NCI-H2171 (cell line): ENCODE measurements around the gene KRT23.
"Not testable (repeated sequence)": the region's sequence is repeated elsewhere in the genome, so short reads cannot be mapped to it uniquely, and the experiment has no call there.

Experiments used
- DNase-seq: peaks from one replicate; lab custom pipeline; 2025; lab: John Stamatoyannopoulos, UW

The KRT23 gene

DNA sequence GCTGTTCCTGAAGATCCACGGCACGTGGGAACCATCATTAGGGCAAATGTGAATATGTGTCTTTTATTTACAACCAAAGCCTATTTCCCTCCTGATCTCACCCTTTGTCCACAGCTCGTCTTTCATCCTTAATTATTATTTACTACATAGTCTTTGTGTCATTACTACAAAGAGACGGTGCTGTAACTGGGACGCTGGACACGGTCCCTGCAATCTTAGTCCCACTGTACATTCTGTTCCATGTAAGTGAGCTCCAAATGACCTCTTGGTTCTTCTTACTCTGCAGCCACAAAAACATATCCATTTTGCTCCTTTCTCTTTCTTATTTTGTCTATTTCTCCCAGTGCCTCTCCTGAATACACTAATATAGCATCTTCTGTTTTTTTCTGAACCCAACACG, 12.7 kb upstream of the KRT23 start:
- DNase-seq, result no peak

DNA sequence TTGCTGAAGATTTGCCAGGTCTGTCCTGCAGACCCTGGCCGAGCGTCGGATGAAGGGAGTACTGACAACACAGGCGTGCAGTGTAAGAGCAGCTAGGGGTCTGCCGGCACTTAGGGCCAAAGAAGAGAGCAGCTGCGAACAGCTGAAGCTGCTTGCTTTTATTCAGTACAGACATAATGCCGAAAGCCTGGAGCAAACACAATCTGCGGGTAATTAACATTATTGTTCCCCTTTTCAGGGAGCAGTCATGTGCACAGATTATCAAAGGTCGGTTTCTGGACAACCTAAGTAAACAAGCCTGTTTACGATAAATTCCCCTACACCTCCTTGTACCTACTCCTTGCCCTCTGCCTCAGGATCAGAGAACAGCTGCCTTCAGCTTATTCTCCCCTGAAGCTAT, 12.0 kb upstream of the KRT23 start:
- DNase-seq, result no peak

DNA sequence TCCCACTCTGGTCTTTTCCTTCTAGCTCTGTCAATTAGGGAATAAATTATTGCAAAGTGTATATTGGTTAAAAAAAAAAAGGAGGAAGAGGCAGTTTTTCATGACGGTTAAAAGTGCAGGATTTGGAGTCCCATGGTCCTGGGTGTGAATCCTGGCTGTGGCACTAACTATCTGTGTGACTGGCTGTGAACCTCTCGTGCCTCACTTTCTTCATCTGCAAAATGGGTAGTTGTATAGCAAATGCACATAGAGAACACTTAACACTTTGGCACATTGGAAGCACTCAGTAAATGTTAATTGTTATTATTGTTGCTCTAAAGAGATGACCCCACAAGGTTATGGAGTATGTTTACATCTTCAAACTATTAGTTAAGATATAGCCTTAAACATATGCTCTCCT, 10.5 kb upstream of the KRT23 start:
- no peak for DNase-seq

DNA sequence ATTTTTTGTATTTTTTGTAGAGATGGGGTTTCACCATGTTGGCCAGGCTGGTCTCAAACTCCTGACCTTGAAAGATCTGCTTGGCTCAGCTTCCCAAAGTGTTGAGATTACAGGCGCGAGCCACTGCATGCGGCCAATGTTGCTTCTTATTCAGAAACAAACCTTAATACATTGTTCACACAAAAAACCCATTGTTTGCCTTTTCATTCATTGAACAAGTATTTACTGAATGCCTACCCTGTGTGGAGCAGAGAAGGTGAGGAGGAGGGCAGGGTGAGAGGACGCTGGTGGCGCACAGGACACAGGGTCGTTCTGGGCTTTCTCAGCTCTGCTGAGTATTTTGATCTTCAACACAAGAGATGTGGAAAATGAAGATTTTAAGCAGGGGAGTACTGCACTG, 8.0 kb upstream of the KRT23 start:
- DNase-seq, result no peak

DNA sequence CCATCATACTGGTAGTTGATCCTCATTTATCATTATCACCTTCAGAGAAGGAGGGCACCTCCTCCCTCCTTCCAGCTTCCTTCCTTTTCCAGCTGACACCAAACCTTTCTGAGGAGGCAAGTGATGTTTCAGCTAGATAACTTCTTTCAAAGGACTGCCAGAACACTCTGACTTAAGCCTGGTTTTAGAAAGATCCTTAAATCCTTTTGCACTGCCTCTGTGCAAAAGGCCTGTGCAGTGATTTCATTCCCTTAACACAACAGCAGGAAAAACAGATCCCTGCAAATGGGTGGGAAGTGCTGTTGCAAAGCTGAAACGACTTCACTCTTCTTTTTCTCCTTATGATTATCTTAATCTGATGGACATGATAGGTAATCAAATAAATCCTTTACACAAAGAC, 7.1 kb upstream of the KRT23 start:
- DNase-seq, result no peak

DNA sequence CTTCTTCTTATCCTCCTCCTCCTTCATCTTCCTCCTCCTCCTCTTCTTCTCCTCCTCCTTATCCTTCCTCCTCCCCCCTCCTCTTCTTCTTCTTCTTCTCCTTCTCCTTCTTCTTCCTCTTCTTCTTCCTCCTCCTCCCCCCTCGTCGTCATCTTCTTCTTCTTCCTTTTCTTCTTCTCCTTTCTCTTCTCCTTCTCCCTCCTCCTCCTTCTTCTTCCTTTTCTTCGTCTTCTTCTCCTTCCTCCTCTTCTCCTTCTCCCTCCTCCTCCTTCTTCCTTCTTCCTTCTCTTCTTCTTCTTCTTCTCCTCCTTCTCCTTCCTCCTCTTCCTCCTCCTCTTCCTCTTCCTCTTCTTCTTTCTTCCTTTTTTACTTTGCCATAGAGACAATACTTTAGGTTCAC, 5.1 kb upstream of the KRT23 start:
- DNase-seq, result no peak

DNA sequence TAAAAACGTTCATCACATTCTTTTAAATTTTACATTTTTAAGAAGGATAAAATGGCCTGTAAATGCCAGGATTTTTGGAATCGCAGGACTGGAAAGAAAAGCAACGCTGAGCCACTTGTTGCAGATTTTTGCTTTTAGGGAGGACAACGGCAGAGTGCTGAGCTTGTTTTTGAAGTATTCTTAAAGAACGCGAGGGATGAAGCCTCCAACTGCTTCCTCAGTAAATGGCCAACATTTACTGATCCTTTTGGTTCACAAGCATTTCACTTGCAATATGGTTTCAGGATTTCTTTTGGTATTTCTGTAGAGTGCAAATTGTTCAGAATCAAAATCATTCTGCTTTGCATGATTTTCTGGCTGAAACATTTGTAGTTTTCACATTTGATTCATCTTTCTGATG, 2.8 kb upstream of the KRT23 start:
- no peak for DNase-seq

DNA sequence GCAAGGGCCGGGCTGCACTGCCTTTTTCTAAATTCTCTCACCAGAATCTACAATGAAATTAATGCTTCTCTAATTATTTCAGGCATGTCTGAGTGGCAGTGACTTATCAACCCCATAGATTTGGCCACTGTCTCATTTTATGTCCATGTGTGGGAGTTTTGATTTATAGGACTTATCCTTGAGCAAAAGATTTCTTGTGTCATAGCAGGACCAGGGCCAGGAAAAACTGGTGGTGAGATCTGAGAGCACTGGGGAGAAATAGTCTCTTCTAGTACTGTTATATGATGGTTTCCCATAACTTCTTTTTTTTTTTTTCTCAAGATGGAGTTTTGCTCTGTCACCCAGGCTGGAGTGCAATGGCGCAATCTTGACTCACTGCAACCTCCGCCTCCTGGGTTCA, 1.5 kb upstream of the KRT23 start:
- no peak for DNase-seq

DNA sequence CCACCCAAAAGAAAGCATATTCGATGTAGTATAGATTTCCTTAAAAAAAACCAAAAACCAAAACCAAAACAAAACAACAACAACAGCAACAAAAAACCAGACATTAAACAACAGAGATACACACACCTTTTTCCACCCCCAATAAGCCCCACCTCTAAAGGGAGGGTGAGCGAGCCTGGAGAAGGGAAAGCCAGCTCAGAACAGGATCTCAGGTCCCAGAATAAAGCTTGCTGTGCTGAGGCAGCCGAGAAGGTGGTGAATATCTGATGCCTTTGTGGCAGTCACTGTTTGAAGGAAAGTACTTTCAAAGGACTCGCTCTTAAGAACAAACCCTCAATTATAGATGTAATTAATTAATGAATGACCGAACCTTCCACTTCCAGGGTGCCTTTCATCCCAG, 470 bp downstream of the KRT23 start:
- no peak for DNase-seq

DNA sequence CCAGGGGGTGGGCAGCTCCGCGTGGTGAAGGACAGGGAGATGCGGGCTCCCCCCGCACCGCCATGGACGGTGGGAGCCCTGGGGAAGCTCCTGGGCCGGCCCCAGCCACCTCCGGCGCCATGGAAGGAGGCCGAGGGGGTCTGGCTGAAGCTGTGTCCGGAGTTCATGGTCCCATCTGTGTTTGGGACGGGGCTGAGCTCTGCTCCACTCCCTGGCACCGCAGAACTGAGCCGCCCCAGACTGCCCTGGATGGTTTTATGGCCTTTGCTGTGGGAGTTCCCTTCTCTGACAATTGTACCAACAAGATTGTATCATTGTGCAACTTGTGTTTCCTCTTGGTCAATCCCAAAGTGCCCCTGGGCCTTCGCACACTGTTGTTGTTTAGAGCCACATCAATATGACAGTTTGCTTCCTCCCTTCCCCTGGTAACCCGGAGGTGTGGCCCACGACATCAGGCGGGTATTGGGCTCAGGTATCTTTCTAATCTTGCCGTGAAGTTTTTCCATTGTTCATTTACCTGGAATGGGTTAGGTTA, 942 bp downstream of the KRT23 start:
- DNase-seq, result no peak

DNA sequence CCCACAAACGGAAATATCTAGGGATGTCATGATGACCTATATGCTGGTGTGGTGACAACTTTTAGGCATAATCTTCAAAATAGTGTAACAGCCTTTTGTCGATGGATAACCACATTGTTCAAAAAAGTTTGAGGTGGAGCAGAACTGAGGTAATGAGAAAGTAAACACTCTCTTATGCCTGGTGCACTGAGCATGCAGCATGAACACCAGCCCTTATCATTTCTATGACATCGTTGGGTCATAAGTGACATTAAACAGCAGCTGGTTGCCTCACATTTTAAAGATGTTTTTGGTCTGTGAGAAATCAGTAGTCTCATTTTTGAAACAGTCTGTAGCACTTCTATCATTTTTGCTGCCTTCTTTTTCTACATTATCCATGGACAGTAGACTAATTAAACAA, 1.8 kb downstream of the KRT23 start:
- DNase-seq, result no peak

DNA sequence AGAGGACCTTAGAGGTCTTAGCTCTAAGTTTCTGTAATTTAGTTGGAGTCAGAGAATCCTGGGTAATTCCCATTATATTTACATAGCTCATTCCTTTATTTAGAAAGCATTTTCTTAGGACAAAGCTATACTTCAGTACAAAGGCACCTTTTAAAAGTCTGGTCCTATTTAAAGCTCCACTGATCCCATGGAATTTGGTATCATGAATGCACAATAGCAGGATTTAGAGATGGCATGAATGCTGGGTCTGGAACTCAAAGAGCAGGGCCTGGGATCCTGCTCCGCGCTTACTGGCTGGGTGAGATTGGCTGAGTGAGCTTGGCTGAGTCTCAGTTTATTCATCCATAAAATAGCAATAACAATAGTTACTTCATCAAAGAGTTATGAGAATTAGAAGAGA, 4.8 kb downstream of the KRT23 start:
- DNase-seq, result no peak

DNA sequence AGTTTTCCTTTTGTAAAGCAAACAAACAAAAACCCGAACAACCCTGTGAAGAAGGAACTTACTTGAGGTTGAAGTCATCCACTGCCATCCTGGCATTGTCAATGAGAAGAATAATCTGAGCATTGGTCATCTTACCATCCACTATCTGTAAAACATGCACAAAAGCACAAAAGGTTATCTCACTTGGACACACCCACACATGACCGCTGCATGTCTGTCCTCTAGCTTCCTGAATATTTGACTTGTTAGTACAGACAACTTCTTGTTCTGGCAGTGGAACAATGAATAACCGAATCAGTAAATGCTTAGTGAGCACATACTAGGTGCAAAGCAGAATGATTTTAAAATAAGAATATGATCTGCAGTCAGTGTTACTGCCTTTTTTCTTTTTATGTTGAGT, 6.1 kb downstream of the KRT23 start:
- no peak for DNase-seq

DNA sequence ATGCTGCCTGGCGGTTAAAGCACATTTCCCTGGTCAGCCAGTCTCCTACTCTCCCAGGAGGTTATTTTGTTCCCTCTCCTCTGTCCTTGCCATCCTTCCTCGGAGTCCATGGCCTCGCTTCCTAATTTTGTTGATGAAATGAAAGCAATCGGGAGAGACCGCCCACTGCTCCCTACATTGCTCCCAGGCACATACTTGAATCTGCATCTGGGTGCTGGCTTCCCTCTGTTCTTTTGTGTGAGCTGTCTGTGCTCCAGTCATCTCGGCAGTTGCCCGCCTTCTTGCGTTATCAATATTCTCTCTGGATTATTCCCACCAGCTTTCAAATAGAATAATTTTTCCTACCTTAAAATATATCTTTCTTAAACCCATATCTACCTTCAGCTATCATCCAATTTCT, 11.1 kb downstream of the KRT23 start:
- DNase-seq, result no peak

DNA sequence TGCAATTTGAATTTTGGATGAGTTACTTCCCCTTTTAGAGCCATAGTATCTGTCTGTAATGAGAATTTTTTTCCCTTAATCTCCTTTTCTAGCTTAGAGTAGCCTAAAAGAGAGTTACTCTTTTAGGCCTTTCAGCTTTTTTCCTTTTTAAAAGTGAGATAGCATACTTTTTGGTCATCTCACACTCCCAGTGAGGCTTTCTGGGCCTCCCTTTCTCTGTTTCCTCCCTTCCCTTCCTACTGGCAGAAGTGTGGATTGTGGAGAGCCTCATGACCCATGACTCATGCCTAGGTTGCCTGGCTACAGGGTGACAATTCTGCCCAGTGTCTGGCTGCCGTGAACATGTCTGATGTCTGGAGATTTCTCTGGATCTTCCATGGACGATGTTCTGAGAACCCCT, 15.2 kb downstream of the KRT23 start:
- DNase-seq, result no peak

DNA sequence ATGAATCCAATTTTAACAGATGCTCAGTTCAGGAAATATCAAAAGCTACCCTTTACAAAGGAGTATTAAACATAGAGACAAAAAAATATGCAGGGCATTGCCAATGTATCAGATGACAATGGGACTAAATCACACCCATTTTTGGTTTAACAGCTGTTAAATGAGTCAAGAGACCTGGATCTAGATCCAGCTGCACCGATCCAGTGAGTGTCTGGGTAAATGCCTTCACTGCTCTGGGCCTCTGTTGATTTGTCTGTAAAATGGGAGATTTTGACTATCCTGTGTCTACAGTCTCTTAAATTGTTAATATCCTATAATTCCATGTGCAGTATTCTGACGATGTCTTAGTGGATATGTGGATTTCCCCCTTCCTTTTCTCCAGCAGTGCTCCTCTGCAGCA, 16.4 kb downstream of the KRT23 start:
- no peak for DNase-seq

DNA sequence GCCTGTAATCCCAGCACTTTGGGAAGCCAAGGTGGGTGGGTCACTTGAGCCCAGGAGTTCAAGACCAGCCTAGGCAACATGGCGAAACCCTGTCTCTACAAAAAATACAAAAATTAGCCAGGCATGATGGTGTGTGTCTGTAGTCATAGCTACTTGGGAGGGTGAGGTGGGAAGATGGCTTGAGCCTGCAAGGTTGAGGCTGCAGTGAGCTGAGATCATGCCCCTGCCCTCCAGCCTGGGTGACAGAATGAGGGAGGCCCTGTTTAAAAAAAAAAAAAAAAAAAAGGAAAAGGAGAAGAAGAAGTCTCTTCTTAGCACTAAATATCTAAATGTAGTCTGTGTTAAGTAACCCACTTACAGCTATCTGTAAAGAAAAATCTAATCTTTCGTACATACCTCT, 20.3 kb downstream of the KRT23 start:
- DNase-seq, result not testable (repeated sequence)

DNA sequence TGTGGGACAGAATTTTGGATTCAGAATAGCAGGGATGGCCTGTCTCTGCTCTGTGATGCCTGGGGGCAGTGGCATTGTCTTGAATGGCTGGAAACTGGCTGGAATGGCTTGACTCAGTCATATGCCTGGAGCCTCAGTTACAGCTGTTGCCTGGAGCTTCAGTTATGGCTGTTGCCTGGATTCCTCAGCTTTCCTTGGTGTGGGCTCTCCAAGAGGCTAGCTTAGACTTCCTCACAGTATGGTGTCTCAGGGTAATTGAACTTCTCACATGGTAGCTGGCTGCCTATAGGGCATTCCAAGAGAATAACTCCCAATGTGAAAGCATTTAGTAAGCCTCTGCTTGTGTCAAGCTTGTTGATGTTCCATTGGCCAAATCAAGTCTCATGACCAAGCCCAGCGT, 21.1 kb downstream of the KRT23 start:
- DNase-seq, result no peak

DNA sequence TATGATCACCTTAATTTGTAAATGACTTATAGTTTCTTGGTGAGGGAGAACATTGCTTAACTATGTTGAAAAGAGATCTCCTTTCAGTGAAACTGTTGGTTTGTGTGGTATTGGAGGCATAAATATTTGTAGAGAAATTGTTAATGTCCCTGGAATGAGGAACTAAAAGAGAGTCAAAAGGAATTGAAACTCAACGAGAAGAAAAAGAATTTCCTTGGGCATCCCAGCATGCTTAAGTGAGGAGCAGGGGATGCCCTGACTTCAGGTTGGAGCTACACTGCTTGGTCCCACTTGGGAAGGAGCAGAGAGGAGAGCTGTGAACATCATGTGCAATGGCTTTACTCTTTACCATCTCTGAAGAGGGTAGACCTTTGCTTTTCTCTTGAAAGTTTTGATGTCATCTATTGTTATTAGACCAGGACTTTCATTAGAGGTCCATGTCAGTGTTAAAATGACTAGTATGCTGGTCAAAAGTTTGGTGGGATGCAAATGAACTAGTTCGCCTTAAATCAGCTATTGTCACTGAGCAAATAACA, 21.7 kb downstream of the KRT23 start:
- no peak for DNase-seq

DNA sequence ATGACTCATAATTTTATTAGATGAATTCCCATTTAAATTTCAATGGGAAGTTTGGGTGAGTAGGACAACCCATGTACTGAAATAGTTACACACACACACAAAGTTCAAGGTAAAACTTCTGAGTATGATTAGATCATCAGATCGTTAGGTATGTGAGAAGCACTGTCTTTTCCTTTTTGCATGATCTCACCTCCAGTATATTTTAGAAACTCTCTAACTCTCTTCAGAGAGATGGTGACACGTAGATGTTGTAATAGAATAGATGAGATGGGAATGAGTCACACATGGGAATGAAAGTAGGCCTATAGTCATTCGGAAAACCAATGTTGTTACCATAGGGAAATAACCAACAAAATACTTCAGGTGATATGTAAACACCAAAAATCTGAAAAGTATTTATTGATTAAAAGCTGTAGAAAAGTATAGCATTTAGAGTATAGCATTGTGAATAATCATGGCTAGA, 22.2 kb downstream of the KRT23 start:
- DNase-seq, result no peak

DNA sequence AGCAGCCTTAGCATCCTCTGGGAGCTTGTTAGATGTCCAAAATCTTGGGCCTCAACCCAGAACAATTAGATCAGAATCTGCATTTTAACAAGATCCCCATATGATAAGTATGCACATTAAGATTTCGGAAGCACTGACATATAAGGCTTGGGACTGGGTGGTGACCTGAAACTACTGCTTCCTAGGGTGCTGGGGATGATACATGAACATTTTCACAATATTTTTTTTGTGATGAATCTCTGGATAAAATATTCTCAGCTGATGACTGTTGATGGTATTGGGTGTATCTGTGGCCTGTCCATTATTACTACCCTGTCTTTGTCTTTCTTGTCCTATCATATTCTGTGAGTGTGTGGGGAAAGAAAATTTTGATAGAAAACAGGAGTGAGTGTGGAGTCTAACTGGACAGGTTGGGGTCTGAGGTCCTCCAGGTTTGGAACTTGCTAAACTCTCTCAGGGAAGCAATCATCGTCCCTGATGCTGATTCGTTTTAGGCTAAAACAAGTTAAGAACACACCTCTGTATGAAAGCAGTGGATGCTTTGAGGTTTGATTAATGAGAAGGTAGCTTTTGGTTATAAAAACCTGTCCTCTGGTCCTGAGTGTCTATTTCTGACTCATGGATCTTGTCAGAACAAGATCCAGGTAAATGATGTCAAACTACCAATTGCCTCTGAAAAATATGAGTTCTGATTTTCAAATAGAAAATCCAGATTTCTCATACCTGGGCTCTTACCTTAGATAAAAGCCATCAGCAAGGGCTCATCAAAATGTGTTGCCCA, 23.2 kb downstream of the KRT23 start:
- DNase-seq, result no peak

DNA sequence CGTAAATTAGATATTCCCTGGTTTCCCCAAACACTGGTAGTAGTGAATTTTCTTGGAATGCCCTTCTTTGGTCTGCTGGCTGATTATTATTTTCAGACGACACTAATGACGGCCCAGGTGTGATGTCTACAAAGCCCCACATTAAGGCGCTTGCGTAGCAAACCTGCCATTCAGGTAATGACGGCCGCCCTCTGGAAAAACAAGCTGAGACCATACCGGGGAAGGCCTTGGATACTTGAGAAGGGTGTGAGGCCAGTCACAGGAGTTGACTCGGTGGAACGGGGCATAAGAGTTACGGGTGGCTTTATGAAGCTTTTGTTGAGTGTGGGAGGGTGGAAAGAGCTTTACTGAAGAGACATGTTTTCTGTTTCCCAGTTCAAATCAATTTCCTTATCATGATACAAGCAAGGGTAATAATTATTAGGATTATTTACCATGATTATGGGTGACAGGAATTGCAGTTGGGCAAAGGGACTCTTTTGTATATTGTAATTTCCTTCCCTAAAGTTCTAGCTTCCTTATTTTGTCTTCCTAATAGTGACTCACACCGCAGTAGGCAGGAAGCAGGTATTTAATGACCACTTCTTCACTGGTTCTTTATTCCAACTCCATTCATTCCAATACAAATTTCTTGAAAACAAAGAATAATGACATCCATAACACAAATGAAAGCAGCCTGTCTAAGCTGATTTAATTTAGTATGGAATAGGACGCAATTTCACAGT, 24.8 kb downstream of the KRT23 start:
- no peak for DNase-seq

DNA sequence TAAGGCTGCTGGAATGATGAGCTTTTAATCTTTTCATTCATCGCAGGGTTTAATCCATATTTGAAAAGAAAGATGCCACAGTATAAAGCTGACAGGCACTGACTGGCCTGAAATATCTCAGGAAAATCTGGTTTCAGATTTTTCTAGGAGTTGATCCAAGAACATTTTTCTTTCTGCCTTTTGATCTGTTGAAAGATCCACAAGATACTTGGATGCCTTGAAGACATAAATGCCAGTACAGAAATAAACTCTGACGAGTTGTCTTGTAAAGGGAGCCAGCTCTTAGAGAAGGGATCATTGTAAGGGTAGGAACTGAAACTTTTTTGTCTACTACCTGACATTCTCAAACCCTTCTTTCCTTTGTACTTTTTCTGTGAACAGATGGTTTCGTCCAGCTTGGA, 27.0 kb downstream of the KRT23 start:
- DNase-seq, result no peak
